Right lobe of liver (tissue), 4 donors: ENCODE data around the gene RPL28.

ENCODE experiments used
- CTCF ChIP-seq, 4 donors: fragments of 200-600 bp in 3 of 4; fragments of 450-650 bp in 1 of 4; IDR thresholded peaks; one replicate each; pipeline versions ENCODE4 v1.5.1 to v1.8.0; 2016 to 2022; ENCODE audit warnings: antibody characterized with exemption in 4 of 4, mild to moderate bottlenecking in 2 of 4
- POLR2A ChIP-seq: fragments of 450-650 bp; IDR thresholded peaks from one replicate; pipeline ENCODE4 v1.6.1; 2017; ENCODE audit warnings: antibody characterized with exemption, mild to moderate bottlenecking
- donor health status: DM: no; HTN: no; CAD: no.
- donor health status: DM: no; HTN: no; CAD: no.
- donor health status: DM: no; HTN: yes; CAD: no.

DNA sequence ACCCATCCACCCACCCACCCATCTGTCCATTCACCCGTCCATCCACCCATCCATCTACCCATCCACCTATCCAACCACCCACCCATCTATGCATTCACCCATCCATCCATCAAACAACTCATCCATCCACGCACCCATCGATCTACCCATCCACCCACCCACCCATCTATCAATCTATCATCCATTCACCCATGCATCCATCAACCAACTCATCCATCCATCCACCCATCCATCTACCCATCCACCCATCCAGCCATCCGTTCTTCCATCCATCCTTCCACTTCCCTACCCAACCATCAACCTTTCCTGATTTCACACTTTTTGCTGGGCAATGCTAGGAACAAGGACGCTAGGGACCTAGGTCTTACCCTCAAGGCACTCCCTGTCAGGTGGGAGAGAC is 3.7 kb upstream of the RPL28 start:
- TF ChIP-seq CTCF (IDR thresholded peaks at IDR 0.05) (no peak), POLR2A (no peak)
